ENCODE results near the gene FEM1C. TPM values are rescaled to one million over a fixed set of nuclear protein-coding genes. Genes with fewer than 3 reads are reported as not detected.

The FEM1C gene
- total RNA-seq, 1 donor from 2014 or later: 28.7 TPM

GRCh38 chr5:115542086-115542485 is 2.5 kb downstream of the FEM1C start:
- Histone ChIP-seq H3K27ac (no peak overlapping the region), H3K9ac (peak overlapping the region; percentile 93), H3K79me2 (ENCODE audit: low read depth) (peaks cover 72% of the 10 kb centered on the region), H3K27me3 (no peaks in the 10 kb centered on the region), H3K4me2 (peak overlapping the region; percentile 96), H3K36me3 (peaks cover 6% of the 10 kb centered on the region), H3F3A (ENCODE audit: low read depth) (peaks cover 21% of the 10 kb centered on the region), H3K4me3 (peak overlapping the region; percentile 71), H4K20me1 (ENCODE audit: low read depth) (peaks cover 65% of the 10 kb centered on the region), H3K4me1 (peaks cover 37% of the 10 kb centered on the region), H2AFZ (replicated peaks) (no peak overlapping the region), H3K9me3 (ENCODE audit: low read depth) (no peaks in the 10 kb centered on the region)
- DNase-seq (ENCODE audit: low spot score): no peak
- H3K9me3 Mint-ChIP-seq: peaks cover 11% of the 10 kb centered on the region
- H3K36me3 Mint-ChIP-seq: peaks cover 45% of the 10 kb centered on the region
- H3K4me3 Mint-ChIP-seq: peak overlapping the region; percentile 99
- H3K27ac Mint-ChIP-seq: no peak overlapping the region
- H3K27me3 Mint-ChIP-seq (ENCODE audit: insufficient read depth, low read depth): peaks cover 5% of the 10 kb centered on the region
- H3K4me1 Mint-ChIP-seq: peaks cover 34% of the 10 kb centered on the region
- no peak for TF ChIP-seq EZH2phosphoT487 (IDR thresholded peaks at IDR 0.05)
- no peak for TF ChIP-seq EZH2 (IDR thresholded peaks at IDR 0.05)
- TF ChIP-seq, protein P1, sequence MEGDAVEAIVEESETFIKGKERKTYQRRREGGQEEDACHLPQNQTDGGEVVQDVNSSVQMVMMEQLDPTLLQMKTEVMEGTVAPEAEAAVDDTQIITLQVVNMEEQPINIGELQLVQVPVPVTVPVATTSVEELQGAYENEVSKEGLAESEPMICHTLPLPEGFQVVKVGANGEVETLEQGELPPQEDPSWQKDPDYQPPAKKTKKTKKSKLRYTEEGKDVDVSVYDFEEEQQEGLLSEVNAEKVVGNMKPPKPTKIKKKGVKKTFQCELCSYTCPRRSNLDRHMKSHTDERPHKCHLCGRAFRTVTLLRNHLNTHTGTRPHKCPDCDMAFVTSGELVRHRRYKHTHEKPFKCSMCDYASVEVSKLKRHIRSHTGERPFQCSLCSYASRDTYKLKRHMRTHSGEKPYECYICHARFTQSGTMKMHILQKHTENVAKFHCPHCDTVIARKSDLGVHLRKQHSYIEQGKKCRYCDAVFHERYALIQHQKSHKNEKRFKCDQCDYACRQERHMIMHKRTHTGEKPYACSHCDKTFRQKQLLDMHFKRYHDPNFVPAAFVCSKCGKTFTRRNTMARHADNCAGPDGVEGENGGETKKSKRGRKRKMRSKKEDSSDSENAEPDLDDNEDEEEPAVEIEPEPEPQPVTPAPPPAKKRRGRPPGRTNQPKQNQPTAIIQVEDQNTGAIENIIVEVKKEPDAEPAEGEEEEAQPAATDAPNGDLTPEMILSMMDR (IDR thresholded peaks at IDR 0.05): no peak

- H3K4me3 Mint-ChIP-seq: peak overlapping the region; percentile 99
- Histone ChIP-seq H3K4me3 (peak overlapping the region; percentile 71), H3K9me3 (ENCODE audit: low read depth) (no peaks in the 10 kb centered on the region), H4K20me1 (ENCODE audit: low read depth) (peaks cover 66% of the 10 kb centered on the region), H3K27me3 (no peaks in the 10 kb centered on the region), H3K4me2 (peak overlapping the region; percentile 96), H3K9ac (peak overlapping the region; percentile 93), H3K4me1 (peaks cover 37% of the 10 kb centered on the region), H3K27ac (no peak overlapping the region), H3K36me3 (peaks cover 6% of the 10 kb centered on the region), H3F3A (ENCODE audit: low read depth) (peaks cover 21% of the 10 kb centered on the region), H2AFZ (replicated peaks) (no peak overlapping the region), H3K79me2 (ENCODE audit: low read depth) (peaks cover 77% of the 10 kb centered on the region)
- H3K4me1 Mint-ChIP-seq: peaks cover 34% of the 10 kb centered on the region
- H3K9me3 Mint-ChIP-seq: peaks cover 13% of the 10 kb centered on the region
- no peak for DNase-seq (ENCODE audit: low spot score)
- H3K27ac Mint-ChIP-seq: no peak overlapping the region
- H3K27me3 Mint-ChIP-seq (ENCODE audit: insufficient read depth, low read depth): peaks cover 5% of the 10 kb centered on the region
- peaks cover 50% of the 10 kb centered on the region for H3K36me3 Mint-ChIP-seq
- TF ChIP-seq EZH2phosphoT487 (IDR thresholded peaks at IDR 0.05) (no peak), EZH2 (IDR thresholded peaks at IDR 0.05) (no peak)
- TF ChIP-seq, protein P1 (IDR thresholded peaks at IDR 0.05): no peak
Measured at GRCh38 chr5:115541611-115542010, 3.0 kb downstream of the FEM1C start.

- H3K27ac Mint-ChIP-seq: no peak overlapping the region
- peaks cover 67% of the 10 kb centered on the region for H3K36me3 Mint-ChIP-seq
- peaks cover 16% of the 10 kb centered on the region for H3K4me1 Mint-ChIP-seq
- no peak overlapping the region for H3K4me3 Mint-ChIP-seq
- H3K27me3 Mint-ChIP-seq (ENCODE audit: insufficient read depth, low read depth): no peaks in the 10 kb centered on the region
- no peak overlapping the region for H2AFZ ChIP-seq (replicated peaks)
- H3K4me2 ChIP-seq: no peak overlapping the region
- peaks cover 64% of the 10 kb centered on the region for H4K20me1 ChIP-seq (ENCODE audit: low read depth)
- H3K4me1 ChIP-seq: peaks cover 17% of the 10 kb centered on the region
- H3K4me3 ChIP-seq: no peak overlapping the region
- H3F3A ChIP-seq (ENCODE audit: low read depth): no peaks in the 10 kb centered on the region
- H3K79me2 ChIP-seq (ENCODE audit: low read depth): peaks cover 100% of the 10 kb centered on the region
- H3K27me3 ChIP-seq: no peaks in the 10 kb centered on the region
- no peak for DNase-seq (ENCODE audit: low spot score)
- no peaks in the 10 kb centered on the region for H3K9me3 ChIP-seq (ENCODE audit: low read depth)
- no peak overlapping the region for H3K9ac ChIP-seq
- peaks cover 22% of the 10 kb centered on the region for H3K9me3 Mint-ChIP-seq
- H3K27ac ChIP-seq: no peak overlapping the region
- peaks cover 30% of the 10 kb centered on the region for H3K36me3 ChIP-seq
- TF ChIP-seq, protein P1 (IDR thresholded peaks at IDR 0.05): no peak
- no peak for TF ChIP-seq EZH2 (IDR thresholded peaks at IDR 0.05)
- no peak for TF ChIP-seq EZH2phosphoT487 (IDR thresholded peaks at IDR 0.05)
Measured at GRCh38 chr5:115535479-115536035, 9.0 kb downstream of the FEM1C start.

Data from neural progenitor cell (in vitro differentiated cells).